ACHN (cell line): ENCODE results near the gene SSX2IP.
"Not testable (repeated sequence)": the region's sequence is repeated elsewhere in the genome, so short reads cannot be mapped to it uniquely, and the experiment has no call there.

Experiments
- DNase-seq: peaks from one replicate; pipeline ENCODE4 v3.0.0-alpha.2; 2015
- in situ Hi-C: cut with HindIII; loops from 2 replicates; pipeline ENCODE4 v1.10.0; 2017; ENCODE audit warnings: low sequenced_read_pairs, low pct_ligation_motif_present, low pct_unique_long_range_greater_than_20kb

SSX2IP gene

DNA sequence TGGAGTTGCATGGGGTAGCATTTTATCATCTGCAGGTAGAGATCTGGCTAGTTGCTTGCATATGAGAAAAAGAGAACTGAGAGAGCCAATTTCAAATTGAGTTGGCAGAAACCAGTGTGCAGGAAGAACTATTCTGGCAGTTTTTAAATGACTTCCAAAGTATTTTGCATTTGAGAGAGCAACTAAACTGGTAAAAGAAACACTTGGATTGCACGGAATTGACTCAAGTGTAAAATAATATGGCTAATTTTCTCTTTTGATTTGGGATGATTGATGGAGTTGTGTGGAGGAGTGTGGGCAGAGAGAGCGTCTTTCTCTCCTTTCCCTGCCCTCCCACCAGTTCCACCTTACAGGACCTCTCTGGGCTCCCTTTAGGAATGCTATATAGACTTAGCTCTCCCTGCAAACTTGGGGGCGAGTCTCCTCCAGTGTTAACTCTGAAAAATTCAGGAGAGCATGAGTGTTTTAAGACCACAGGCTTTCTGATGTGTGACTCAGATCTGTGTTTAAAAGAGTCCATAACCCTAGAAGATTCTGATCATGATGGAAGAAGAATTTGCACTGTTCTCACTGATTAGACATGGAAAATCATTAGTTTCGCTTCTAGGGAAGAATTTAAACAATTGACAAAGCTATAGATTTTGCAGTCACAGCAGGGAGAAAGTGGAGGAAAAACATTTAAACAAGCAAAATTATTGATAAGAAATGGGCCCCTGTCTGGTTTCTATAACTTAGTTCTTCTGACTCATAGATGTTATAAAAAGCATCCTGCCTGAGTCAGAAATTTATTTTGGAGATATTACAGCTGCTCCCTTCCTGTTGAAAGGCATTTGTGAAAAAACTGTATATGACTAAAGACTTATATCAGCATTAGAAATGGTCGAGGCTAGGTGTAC, 91.2 kb downstream of the SSX2IP start:
- DNase-seq, result no peak
- in situ Hi-C loops, result no loop called here

- DNase-seq, result no peak
- in situ Hi-C loops, result no loop called here
These were observed 91.8 kb downstream of the SSX2IP start for GRCh38 chr1:84598418-84598817.

DNA sequence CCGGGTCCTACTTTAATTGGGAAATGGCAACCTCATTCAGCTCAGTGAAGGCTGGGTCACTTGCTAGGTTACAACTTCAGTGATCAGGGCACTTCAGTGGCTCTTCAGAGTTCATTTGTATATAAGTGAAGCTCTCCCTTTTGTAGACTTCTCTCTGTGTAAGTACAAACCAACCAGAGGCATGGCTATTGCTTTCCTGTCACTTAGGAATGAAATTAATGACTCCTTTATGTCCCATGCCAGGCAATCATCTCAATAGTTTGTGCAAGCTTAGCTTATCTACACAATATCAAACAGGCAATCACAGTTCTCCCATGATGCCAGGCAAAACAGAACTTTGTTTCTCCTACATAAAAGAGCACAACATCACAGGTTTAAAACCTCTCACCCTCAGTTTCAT, 93.2 kb downstream of the SSX2IP start:
- no peak for DNase-seq
- in situ Hi-C loops, result no loop called here

GRCh38 chr1:84594959-84595358, 95.3 kb downstream of the SSX2IP start:
- in situ Hi-C loops, result not testable (repeated sequence)

More at GRCh38 chr1:84594959-84595358, 95.3 kb downstream of the SSX2IP start:
- not testable (repeated sequence) for DNase-seq
